B cell (primary cell): ENCODE measurements around the gene PCDHGA9. TPM values are rescaled to one million over a fixed set of nuclear protein-coding genes. Genes with fewer than 3 reads are reported as not detected.

Source experiments
- ATAC-seq: fragments of 200-7000 bp; cut with Tn5 transposase; one replicate; pipeline ENCODE4 v1.10.0; 2021; ENCODE audit warnings: low read depth, mild to moderate bottlenecking, moderate number of reproducible peaks, moderate library complexity
- CTCF ChIA-PET: fragments of 350-600 bp; sonication (Branson Sonifier 250); formaldehyde crosslinking; loops from one replicate; lab custom pipeline; 2021; ENCODE audit warnings: antibody characterized with exemption, inconsistent platforms; lab: Charles Lee
- POLR2A ChIA-PET: fragments of 350-600 bp; sonication (Branson Sonifier 250); formaldehyde crosslinking; loops from one replicate; lab custom pipeline; 2021; ENCODE audit warnings: antibody characterized with exemption; lab: Charles Lee
- DNase-seq: peaks from one replicate; pipeline ENCODE4 v3.0.0; 2013
- H2AFZ ChIP-seq: 2 replicates; pipeline ENCODE4 v1.6.1; 2012; ENCODE audit warnings: mild to moderate bottlenecking, low read depth, low read length; ENCODE audit not compliant: insufficient read depth, poor library complexity, severe bottlenecking
- H3K27ac ChIP-seq, 2 donors: 1 replicate in 1 of 2; 2 replicates in 1 of 2; pipeline ENCODE4 v1.5.1; 2012 to 2013; ENCODE audit warnings: low read length in 2 of 2, mild to moderate bottlenecking in 2 of 2, moderate library complexity in 1 of 2
- H3K27me3 ChIP-seq, 4 experiments: fragments of 200-600 bp in 1 of 4; sonication (generic) in 1 of 4; replicated peaks in 1 of 4; 1 replicate in 2 of 4; 2 replicates in 2 of 4; pipeline versions ENCODE4 v1.6.1 to v1.7.0; 2013 to 2016; ENCODE audit warnings: low read length in 3 of 4, mild to moderate bottlenecking in 2 of 4, mixed read lengths in 1 of 4, moderate library complexity in 1 of 4; ENCODE audit not compliant: insufficient read depth in 4 of 4, control insufficient read depth in 3 of 4; ENCODE audit errors: control extremely low read depth in 1 of 4
- H3K36me3 ChIP-seq, 2 experiments: replicated peaks in 1 of 2; 1 replicate in 1 of 2; 2 replicates in 1 of 2; pipeline versions ENCODE4 v1.6.1 to v1.7.1; 2013; ENCODE audit warnings: low read length in 1 of 2; ENCODE audit not compliant: insufficient read depth in 2 of 2, control insufficient read depth in 1 of 2; ENCODE audit errors: control extremely low read depth in 1 of 2, extremely low read depth in 1 of 2
- H3K4me1 ChIP-seq, 2 donors: fragments of 200-600 bp in 1 of 2; sonication (generic) in 1 of 2; 1 replicate in 1 of 2; 2 replicates in 1 of 2; pipeline versions ENCODE4 v1.5.1 to v1.6.1; 2013 to 2017; ENCODE audit warnings: low read length in 2 of 2; ENCODE audit not compliant: control insufficient read depth in 2 of 2, insufficient read depth in 2 of 2
- H3K4me2 ChIP-seq: replicated peaks from 2 replicates; pipeline ENCODE3; 2012; ENCODE audit warnings: mild to moderate bottlenecking, low read depth, low read length; ENCODE audit not compliant: poor library complexity, severe bottlenecking
- H3K4me3 ChIP-seq, 5 experiments: fragments of 200-600 bp in 1 of 5; sonication (generic) in 1 of 5; 1 replicate in 3 of 5; 2 replicates in 2 of 5; pipeline versions ENCODE4 v1.5.1 to v1.7.0; 2011 to 2016; ENCODE audit warnings: low read length in 4 of 5, mild to moderate bottlenecking in 4 of 5, low read depth in 2 of 5, control low read depth in 1 of 5, moderate library complexity in 1 of 5; ENCODE audit not compliant: insufficient read depth in 1 of 5; ENCODE audit errors: control extremely low read depth in 1 of 5, extremely low read depth in 1 of 5
- H3K79me2 ChIP-seq: fragments of 200-600 bp; sonication (generic); one replicate; pipeline ENCODE4 v1.6.0; 2016; ENCODE audit warnings: low read length; ENCODE audit not compliant: control insufficient read depth, insufficient read depth
- H3K9ac ChIP-seq: fragments of 200-600 bp; sonication (generic); 2 replicates; pipeline ENCODE4 v1.6.1; 2017; ENCODE audit warnings: mild to moderate bottlenecking, low read length, moderate library complexity
- H3K9me3 ChIP-seq, 3 donors: one replicate each; pipeline versions ENCODE4 v1.6.1 to v1.7.1; 2013; ENCODE audit warnings: low read length in 2 of 3; ENCODE audit not compliant: control insufficient read depth in 2 of 3, insufficient read depth in 1 of 3; ENCODE audit errors: control extremely low read depth in 1 of 3
- H4K20me1 ChIP-seq: 2 replicates; pipeline ENCODE4 v1.6.0; 2012; ENCODE audit warnings: mild to moderate bottlenecking, low read length; ENCODE audit not compliant: insufficient read depth, control insufficient read depth, poor library complexity, severe bottlenecking
- H3K27ac Mint-ChIP-seq: one replicate; pipeline ENCODE4 v1.8.0; 2021; ENCODE audit warnings: mixed read lengths
- H3K27me3 Mint-ChIP-seq: one replicate; pipeline ENCODE4 v1.8.0; 2021; ENCODE audit warnings: mixed read lengths
- H3K4me1 Mint-ChIP-seq: one replicate; pipeline ENCODE4 v1.8.0; 2021; ENCODE audit warnings: mixed read lengths
- H3K4me3 Mint-ChIP-seq: one replicate; pipeline ENCODE4 v1.8.0; 2021; ENCODE audit warnings: mixed read lengths
- H3K9me3 Mint-ChIP-seq: one replicate; pipeline ENCODE4 v1.8.0; 2022; ENCODE audit warnings: mixed read lengths; ENCODE audit not compliant: insufficient read depth
- EZH2 ChIP-seq: IDR thresholded peaks from 2 replicates; pipeline ENCODE4 v1.6.1; 2012; ENCODE audit warnings: borderline replicate concordance, low read depth, mild to moderate bottlenecking, moderate library complexity, low read length; ENCODE audit not compliant: insufficient read depth, poor library complexity, severe bottlenecking
- WGBS: methylation state at CpG from one replicate; pipeline ENCODE4 v1.1.5; 2013; ENCODE audit warnings: missing lambda C conversion rate; ENCODE audit not compliant: insufficient coverage; 5-methylcytosine and 5-hydroxymethylcytosine counted together
- intact Hi-C: fragments of 100-400 bp; cut with micrococcal nuclease; formaldehyde crosslinking; loops from one replicate; pipeline ENCODE4 v1.10.0; 2022
- polyA plus RNA-seq: library from polyadenylated mRNA; depleted of rRNA; stranded (reverse); fragments of >200 nt; gene quantifications from 2 replicates; pipeline ENCODE4 v1.2.3, GENCODE V29; 2012
- total RNA-seq, 2 donors: library from RNA; stranded (reverse); fragments of 120-200 nt in 1 of 2; gene quantifications; 1 replicate in 1 of 2; 2 replicates in 1 of 2; pipeline versions ENCODE4 v1.2.3 to v1.2.4, GENCODE V29; 2013 to 2022
- TF ChIP-seq, protein P1 (sequence below): fragments of 200-600 bp; IDR thresholded peaks from one replicate; pipeline ENCODE4 v1.8.0; 2022; ENCODE audit warnings: antibody characterized with exemption, mild to moderate bottlenecking

The PCDHGA9 gene
- total and polyA plus RNA-seq, 2 donors (not counting 1 experiment from before 2014, with no cell fraction given), result 0.19 to 2.5 TPM

DNA sequence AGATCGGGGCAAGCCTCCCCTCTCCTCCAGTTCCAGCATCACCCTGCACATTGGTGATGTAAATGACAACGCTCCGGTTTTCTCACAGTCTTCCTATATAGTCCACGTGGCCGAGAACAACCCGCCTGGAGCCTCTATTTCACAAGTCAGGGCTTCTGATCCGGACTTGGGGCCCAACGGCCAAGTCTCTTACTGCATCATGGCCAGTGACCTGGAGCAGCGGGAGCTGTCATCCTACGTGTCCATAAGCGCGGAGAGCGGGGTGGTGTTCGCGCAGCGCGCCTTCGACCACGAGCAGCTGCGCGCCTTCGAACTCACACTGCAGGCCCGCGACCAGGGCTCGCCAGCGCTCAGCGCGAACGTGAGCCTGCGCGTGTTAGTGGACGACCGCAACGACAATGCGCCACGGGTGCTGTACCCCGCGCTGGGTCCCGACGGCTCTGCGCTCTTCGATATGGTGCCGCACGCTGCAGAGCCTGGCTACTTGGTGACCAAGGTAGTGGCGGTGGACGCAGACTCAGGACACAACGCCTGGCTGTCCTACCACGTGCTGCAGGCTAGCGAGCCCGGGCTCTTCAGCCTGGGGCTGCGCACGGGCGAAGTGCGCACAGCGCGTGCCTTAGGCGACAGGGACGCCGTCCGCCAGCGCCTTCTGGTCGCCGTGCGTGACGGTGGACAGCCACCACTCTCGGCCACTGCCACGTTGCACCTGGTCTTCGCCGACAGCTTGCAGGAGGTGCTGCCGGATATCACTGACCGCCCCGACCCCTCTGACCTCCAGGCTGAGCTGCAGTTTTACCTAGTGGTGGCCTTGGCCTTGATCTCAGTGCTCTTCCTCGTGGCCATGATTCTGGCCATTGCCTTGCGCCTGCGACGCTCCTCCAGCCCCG lies 13.2 kb upstream of the PCDHGA9 start:
- H3K4me2 ChIP-seq, result no peak overlapping the region
- CTCF ChIA-PET, result no interaction called here
- Mint-ChIP-seq H3K9me3 (peaks cover 10% of the 10 kb centered on the region), H3K4me1 (peaks cover 3% of the 10 kb centered on the region), H3K27me3 (peaks cover 64% of the 10 kb centered on the region), H3K27ac (no peak overlapping the region), H3K4me3 (no peak overlapping the region)
- no peaks in the 10 kb centered on the region for H3K4me1 ChIP-seq
- peaks cover 2 to 48% (median 30%) of the 10 kb centered on the region in 3 donors for H3K9me3 ChIP-seq
- ATAC-seq, result no peak
- intact Hi-C loops, result no loop called here
- POLR2A ChIA-PET, result no interaction called here
- no peak for DNase-seq
- H2AFZ ChIP-seq, result no peak overlapping the region
- H3K27ac ChIP-seq, result no peak overlapping the region
- H4K20me1 ChIP-seq, result no peaks in the 10 kb centered on the region
- TF ChIP-seq, protein P1, sequence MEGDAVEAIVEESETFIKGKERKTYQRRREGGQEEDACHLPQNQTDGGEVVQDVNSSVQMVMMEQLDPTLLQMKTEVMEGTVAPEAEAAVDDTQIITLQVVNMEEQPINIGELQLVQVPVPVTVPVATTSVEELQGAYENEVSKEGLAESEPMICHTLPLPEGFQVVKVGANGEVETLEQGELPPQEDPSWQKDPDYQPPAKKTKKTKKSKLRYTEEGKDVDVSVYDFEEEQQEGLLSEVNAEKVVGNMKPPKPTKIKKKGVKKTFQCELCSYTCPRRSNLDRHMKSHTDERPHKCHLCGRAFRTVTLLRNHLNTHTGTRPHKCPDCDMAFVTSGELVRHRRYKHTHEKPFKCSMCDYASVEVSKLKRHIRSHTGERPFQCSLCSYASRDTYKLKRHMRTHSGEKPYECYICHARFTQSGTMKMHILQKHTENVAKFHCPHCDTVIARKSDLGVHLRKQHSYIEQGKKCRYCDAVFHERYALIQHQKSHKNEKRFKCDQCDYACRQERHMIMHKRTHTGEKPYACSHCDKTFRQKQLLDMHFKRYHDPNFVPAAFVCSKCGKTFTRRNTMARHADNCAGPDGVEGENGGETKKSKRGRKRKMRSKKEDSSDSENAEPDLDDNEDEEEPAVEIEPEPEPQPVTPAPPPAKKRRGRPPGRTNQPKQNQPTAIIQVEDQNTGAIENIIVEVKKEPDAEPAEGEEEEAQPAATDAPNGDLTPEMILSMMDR, result no peak
- no peak for TF ChIP-seq EZH2
- 55% methylated on average over 77 of the region's 77 CpGs for WGBS
- peaks cover 0 to 60% (median 37%) of the 10 kb centered on the region in 4 experiments for H3K27me3 ChIP-seq
- H3K4me3 ChIP-seq, result no peak overlapping the region
- H3K36me3 ChIP-seq, result no peaks in the 10 kb centered on the region
- H3K9ac ChIP-seq, result no peak overlapping the region
- H3K79me2 ChIP-seq, result no peaks in the 10 kb centered on the region
